ENCODE results near the gene C17orf107. TPM values are rescaled to one million over a fixed set of nuclear protein-coding genes. Genes with fewer than 3 reads are reported as not detected.
A peak's percentile ranks its signal among the peaks of the same experiment; 100 is the strongest.

The C17orf107 gene
- total and polyA plus RNA-seq, 4 experiments from 2014 or later, result 0.50 to 5.0 (median 2.5) TPM

GRCh38 chr17:4938069-4938491 lies 38.7 kb downstream of the C17orf107 start:
- Mint-ChIP-seq H3K27me3 (no peaks in the 10 kb centered on the region), H3K36me3 (peaks cover 22 to 37% of the 10 kb centered on the region in 2 donors), H3K4me3 (peak overlapping the region; percentile 12 to 100 (median 96)), H3K4me1 (peaks cover 40 to 69% (median 52%) of the 10 kb centered on the region in 4 donors), H3K9me3 (peaks cover 0 to 3% (median 0%) of the 10 kb centered on the region in 8 donors), H3K27ac (peak overlapping the region in 5 of 7 donors; percentile 22 to 82 (median 42))
- H3K27me3 ChIP-seq (ENCODE audit: insufficient read depth, low read length), result no peaks in the 10 kb centered on the region
- no peaks in the 10 kb centered on the region for H3K9me3 ChIP-seq (ENCODE audit: control insufficient read depth in 1 of 2, low read length in 2 of 2)
- no peak overlapping the region for H3K4me3 ChIP-seq (ENCODE audit: low read length in 2 of 2)
- peaks cover 48% of the 10 kb centered on the region for H3K4me1 ChIP-seq (ENCODE audit: insufficient read depth, low read length)
- peak overlapping the region; percentile 81 for H3K27ac ChIP-seq (ENCODE audit: low read depth, low read length)
- intact Hi-C loops (cut with micrococcal nuclease), result no loop called here
- ChIA-PET CTCF (ENCODE audit: partially characterized antibody) (no interaction called here), POLR2A (ENCODE audit: partially characterized antibody) (interaction anchor here (1.0 to 25.3 kb wide), 3 partner anchors 12 to 59 kb away, joined by 3 to 973 read pairs (median 215); partner anchors contain the start of genes ENO3, INCA1, PFN1 and SPAG7)
- DNase-seq, result no peak
- peaks cover 22% of the 10 kb centered on the region for H3K36me3 ChIP-seq (ENCODE audit: insufficient read depth, low read length)

- Histone ChIP-seq H3K27ac (ENCODE audit: low read depth, low read length) (peak overlapping the region; percentile 81), H3K36me3 (ENCODE audit: insufficient read depth, low read length) (peaks cover 26% of the 10 kb centered on the region), H3K9me3 (ENCODE audit: control insufficient read depth in 1 of 2, low read length in 2 of 2) (no peaks in the 10 kb centered on the region), H3K4me3 (ENCODE audit: low read length in 2 of 2) (peak overlapping the region; percentile 89 to 99), H3K27me3 (ENCODE audit: insufficient read depth, low read length) (no peaks in the 10 kb centered on the region), H3K4me1 (ENCODE audit: insufficient read depth, low read length) (peaks cover 54% of the 10 kb centered on the region)
- Mint-ChIP-seq H3K4me3 (peak overlapping the region; percentile 91 to 100 (median 97)), H3K9me3 (peaks cover 0 to 2% (median 0%) of the 10 kb centered on the region in 8 donors), H3K4me1 (peaks cover 41 to 69% (median 53%) of the 10 kb centered on the region in 4 donors), H3K27me3 (no peaks in the 10 kb centered on the region), H3K36me3 (peaks cover 23 to 42% of the 10 kb centered on the region in 2 donors), H3K27ac (peak overlapping the region; percentile 89 to 99 (median 92))
- no peak for DNase-seq
- ChIA-PET POLR2A (ENCODE audit: partially characterized antibody) (interaction anchor here (0.8 to 25.3 kb wide), 15 partner anchors 11 to 795 kb away, joined by 3 to 973 read pairs (median 10); partner anchors contain the start of genes ARRB2, C17orf107, CAMTA2 and CHRNE), CTCF (ENCODE audit: partially characterized antibody) (interaction anchor here (1.3 to 3.1 kb wide), 9 partner anchors 19 to 149 kb away, joined by 3 to 19 read pairs (median 5); partner anchors contain the start of genes CAMTA2, CHRNE and SPAG7)
- intact Hi-C loops (cut with micrococcal nuclease), result no loop called here
Observed at GRCh38 chr17:4938688-4939545, 39.6 kb downstream of the C17orf107 start.

- no peaks in the 10 kb centered on the region for H3K27me3 Mint-ChIP-seq
- intact Hi-C loops (cut with micrococcal nuclease), result no loop called here
- peaks cover 27 to 47% of the 10 kb centered on the region in 2 donors for H3K36me3 Mint-ChIP-seq
- H3K4me1 ChIP-seq (ENCODE audit: insufficient read depth, low read length), result peaks cover 54% of the 10 kb centered on the region
- H3K9me3 ChIP-seq (ENCODE audit: control insufficient read depth in 1 of 2, low read length in 2 of 2), result no peaks in the 10 kb centered on the region
- peaks cover 0 to 2% (median 0%) of the 10 kb centered on the region in 8 donors for H3K9me3 Mint-ChIP-seq
- peak overlapping the region; percentile 89 to 99 (median 92) for H3K27ac Mint-ChIP-seq
- H3K27me3 ChIP-seq (ENCODE audit: insufficient read depth, low read length), result no peaks in the 10 kb centered on the region
- peak overlapping the region; percentile 89 to 99 for H3K4me3 ChIP-seq (ENCODE audit: low read length in 2 of 2)
- H3K4me1 Mint-ChIP-seq, result peaks cover 41 to 69% (median 53%) of the 10 kb centered on the region in 4 donors
- peaks cover 26% of the 10 kb centered on the region for H3K36me3 ChIP-seq (ENCODE audit: insufficient read depth, low read length)
- H3K27ac ChIP-seq (ENCODE audit: low read depth, low read length), result peak overlapping the region; percentile 81
- ChIA-PET POLR2A (ENCODE audit: partially characterized antibody) (interaction anchor here (0.7 to 25.3 kb wide), 28 partner anchors 10 to 796 kb away, joined by 3 to 973 read pairs (median 6); partner anchors contain the start of genes ARRB2, C17orf107, CAMTA2 and CHRNE), CTCF (ENCODE audit: partially characterized antibody) (interaction anchor here (0.6 to 3.1 kb wide), 14 partner anchors 12 to 230 kb away, joined by 3 to 19 read pairs (median 4); partner anchors contain the start of genes ARRB2, CAMTA2, CHRNE and SPAG7)
- no peak for DNase-seq
- peak overlapping the region; percentile 91 to 100 (median 97) for H3K4me3 Mint-ChIP-seq
Observed at GRCh38 chr17:4939546-4939795, 40.1 kb downstream of the C17orf107 start.

GRCh38 chr17:4939796-4940554 lies 40.6 kb downstream of the C17orf107 start, which contains the start of the genes RNF167 and SLC25A11:
Gene RNF167, plus strand, starts transcription at chr17:4940268. Its CDS starts 642 bp downstream, at chr17:4940910.
Gene SLC25A11, minus strand, starts transcription at chr17:4940046. Its CDS starts 136 bp downstream, at chr17:4939910.
- peak within 1 kb of the TSS; percentile 92 to 100 (median 98) for H3K27ac Mint-ChIP-seq
- no peaks in the 10 kb centered on the region for H3K27me3 Mint-ChIP-seq
- CTCF ChIA-PET (ENCODE audit: partially characterized antibody), result interaction anchor here (0.6 to 3.1 kb wide), 17 partner anchors 12 to 230 kb away, joined by 3 to 19 read pairs (median 4); partner anchors contain the start of genes ARRB2, CAMTA2, CHRNE and ENO3
- POLR2A ChIA-PET (ENCODE audit: partially characterized antibody), result interaction anchor here (0.6 to 25.3 kb wide), 33 partner anchors 10 to 796 kb away, joined by 3 to 973 read pairs (median 5); partner anchors contain the start of genes ARRB2, C17orf107, CAMTA2 and CHRNE
- H3K4me3 Mint-ChIP-seq, result peak within 1 kb of the TSS; percentile 95 to 100 (median 98)
- peak; percentile 96 to 99 (median 99) for DNase-seq
- H3K4me3 ChIP-seq (ENCODE audit: low read length in 2 of 2), result peak within 1 kb of the TSS; percentile 99
- no peaks in the 10 kb centered on the region for H3K27me3 ChIP-seq (ENCODE audit: insufficient read depth, low read length)
- intact Hi-C loops (cut with micrococcal nuclease), result loop anchor here (1.0 to 5.0 kb wide), 7 partner anchors 8 to 230 kb away; partner anchors contain the start of genes ARRB2, CAMTA2, CHRNE and MED11
- H3K36me3 ChIP-seq (ENCODE audit: insufficient read depth, low read length), result peaks cover 31% of the 10 kb centered on the region
- H3K4me1 Mint-ChIP-seq, result peaks cover 43 to 71% (median 54%) of the 10 kb centered on the region in 4 donors
- H3K4me1 ChIP-seq (ENCODE audit: insufficient read depth, low read length), result peaks cover 57% of the 10 kb centered on the region
- no peaks in the 10 kb centered on the region for H3K9me3 ChIP-seq (ENCODE audit: control insufficient read depth in 1 of 2, low read length in 2 of 2)
- H3K9me3 Mint-ChIP-seq, result peaks cover 0 to 2% (median 0%) of the 10 kb centered on the region in 8 donors
- H3K27ac ChIP-seq (ENCODE audit: low read depth, low read length), result peak within 1 kb of the TSS; percentile 81
- H3K36me3 Mint-ChIP-seq, result peaks cover 30 to 52% of the 10 kb centered on the region in 2 donors

- Mint-ChIP-seq H3K4me3 (peak overlapping the region; percentile 95 to 100 (median 98)), H3K27me3 (no peaks in the 10 kb centered on the region), H3K9me3 (peaks cover 0 to 2% (median 0%) of the 10 kb centered on the region in 8 donors), H3K4me1 (peaks cover 51 to 77% (median 61%) of the 10 kb centered on the region in 4 donors), H3K36me3 (peaks cover 37 to 60% of the 10 kb centered on the region in 2 donors), H3K27ac (peak overlapping the region; percentile 92 to 100 (median 98))
- Histone ChIP-seq H3K9me3 (ENCODE audit: control insufficient read depth in 1 of 2, low read length in 2 of 2) (no peaks in the 10 kb centered on the region), H3K4me3 (ENCODE audit: low read length in 2 of 2) (peak overlapping the region; percentile 99), H3K27ac (ENCODE audit: low read depth, low read length) (peak overlapping the region; percentile 81), H3K4me1 (ENCODE audit: insufficient read depth, low read length) (peaks cover 65% of the 10 kb centered on the region), H3K27me3 (ENCODE audit: insufficient read depth, low read length) (no peaks in the 10 kb centered on the region), H3K36me3 (ENCODE audit: insufficient read depth, low read length) (peaks cover 38% of the 10 kb centered on the region)
- peak; percentile 25 to 53 (median 37) for DNase-seq
- CTCF ChIA-PET (ENCODE audit: partially characterized antibody), result interaction anchor here (0.6 to 3.1 kb wide), 14 partner anchors 11 to 231 kb away, joined by 3 to 19 read pairs (median 4); partner anchors contain the start of genes ARRB2, CAMTA2, CHRNE and ENO3
- POLR2A ChIA-PET (ENCODE audit: partially characterized antibody), result interaction anchor here (0.6 to 25.3 kb wide), 26 partner anchors 9 to 797 kb away, joined by 3 to 973 read pairs (median 7); partner anchors contain the start of genes ARRB2, C17orf107, CAMTA2 and CHRNE
- intact Hi-C loops (cut with micrococcal nuclease), result loop anchor here (1.0 to 5.0 kb wide), 7 partner anchors 8 to 230 kb away; partner anchors contain the start of genes ARRB2, CAMTA2, CHRNE and MED11
Observed at GRCh38 chr17:4940555-4941318, 41.4 kb downstream of the C17orf107 start.
